Measurements from ENCODE around the gene ELAPOR2.
"Not testable (repeated sequence)": the region's sequence is repeated elsewhere in the genome, so short reads cannot be mapped to it uniquely, and the experiment has no call there.

GRCh38 chr7:87041586-87041985 lies 17.9 kb downstream of the ELAPOR2 start:
- not testable (repeated sequence) for TF ChIP-seq POLR2AphosphoS5, CTCF, EP300, POLR2A (IDR thresholded peaks at IDR 0.05)
